M059J (cell line): ENCODE data around the gene FFAR4. TPM values are rescaled to one million over a fixed set of nuclear protein-coding genes. Genes with fewer than 3 reads are reported as not detected.

Experiments
- DNase-seq: peaks from one replicate; pipeline ENCODE4 v3.0.0-alpha.2; 2012; ENCODE audit warnings: low read depth
- total RNA-seq: library from RNA; depleted of rRNA; stranded (reverse); fragments of >200 nt; shearing (Covaris generic); gene quantifications from 2 replicates; pipeline ENCODE4 v1.2.3, GENCODE V29; 2014

FFAR4 gene
- total RNA-seq, 1 experiment from 2014 or later = not detected

- DNase-seq = no peak
Measured at GRCh38 chr10:93572606-93573005, 6.1 kb downstream of the FFAR4 start.

GRCh38 chr10:93573051-93573909, 6.8 kb downstream of the FFAR4 start:
- peak; percentile 29 for DNase-seq

GRCh38 chr10:93573924-93574323, 7.5 kb downstream of the FFAR4 start:
- no peak for DNase-seq

GRCh38 chr10:93576888-93577287, 10.4 kb downstream of the FFAR4 start:
- no peak for DNase-seq

GRCh38 chr10:93577565-93577964, 11.1 kb downstream of the FFAR4 start:
- DNase-seq = no peak

- peak; percentile 78 for DNase-seq
Measured at GRCh38 chr10:93579089-93579488, 12.6 kb downstream of the FFAR4 start.

GRCh38 chr10:93579985-93580711, 13.7 kb downstream of the FFAR4 start:
- no peak for DNase-seq

GRCh38 chr10:93580828-93581227, 14.4 kb downstream of the FFAR4 start:
- peak; percentile 59 for DNase-seq

- DNase-seq = no peak
Measured at GRCh38 chr10:93584445-93584844, 18.0 kb downstream of the FFAR4 start.

GRCh38 chr10:93589648-93590562, 23.4 kb downstream of the FFAR4 start:
- DNase-seq = no peak

- no peak for DNase-seq
Measured at GRCh38 chr10:93590638-93591037, 24.2 kb downstream of the FFAR4 start.

GRCh38 chr10:93591065-93591808, 24.8 kb downstream of the FFAR4 start:
- no peak for DNase-seq

GRCh38 chr10:93593254-93593653, 26.8 kb downstream of the FFAR4 start:
- no peak for DNase-seq

GRCh38 chr10:93593749-93594148, 27.3 kb downstream of the FFAR4 start:
- no peak for DNase-seq

GRCh38 chr10:93594518-93594917, 28.1 kb downstream of the FFAR4 start:
- no peak for DNase-seq

GRCh38 chr10:93595378-93596161, 29.1 kb downstream of the FFAR4 start:
- no peak for DNase-seq

GRCh38 chr10:93596539-93596938, 30.1 kb downstream of the FFAR4 start:
- no peak for DNase-seq

- no peak for DNase-seq
Measured at GRCh38 chr10:93597075-93597599, 30.7 kb downstream of the FFAR4 start.

- peak; percentile 14 for DNase-seq
Measured at GRCh38 chr10:93598157-93598556, 31.7 kb downstream of the FFAR4 start.

- DNase-seq = no peak
Measured at GRCh38 chr10:93599335-93599734, 32.9 kb downstream of the FFAR4 start.
